Neural cell (in vitro differentiated cells): ENCODE data around the gene PRM1. TPM values are rescaled to one million over a fixed set of nuclear protein-coding genes. Genes with fewer than 3 reads are reported as not detected.

Experiments
- H2AFZ ChIP-seq: fragments of 200-600, 300-800 bp; sonication (generic), shearing (Covaris generic); 2 replicates; pipeline ENCODE4 v1.6.0; 2014; ENCODE audit warnings: low read depth, mild to moderate bottlenecking, antibody characterized with exemption, low read length, moderate library complexity
- H3F3A ChIP-seq: fragments of 200-600 bp; shearing (Covaris generic); 2 replicates; pipeline ENCODE4 v1.6.1; 2016; ENCODE audit warnings: mild to moderate bottlenecking, moderate library complexity, mixed read lengths, antibody characterized with exemption, low read length; ENCODE audit not compliant: insufficient read depth, poor library complexity, severe bottlenecking
- H3K27ac ChIP-seq: fragments of 200-600, 300-800 bp; sonication (generic), shearing (Covaris generic); 2 replicates; pipeline ENCODE4 v1.5.1; 2014; ENCODE audit warnings: mild to moderate bottlenecking, low read length, moderate library complexity
- H3K27me3 ChIP-seq: fragments of 300-800, 200-600 bp; sonication (generic), shearing (Covaris generic); 2 replicates; pipeline ENCODE4 v1.6.0; 2014; ENCODE audit warnings: mild to moderate bottlenecking, low read depth, low read length, moderate library complexity; ENCODE audit not compliant: insufficient read depth
- H3K36me3 ChIP-seq: fragments of 300-800, 200-600 bp; sonication (generic), shearing (Covaris generic); 2 replicates; pipeline ENCODE4 v1.5.1; 2014; ENCODE audit warnings: mild to moderate bottlenecking, antibody characterized with exemption, low read length, moderate library complexity; ENCODE audit not compliant: insufficient read depth
- H3K4me2 ChIP-seq: fragments of 300-800, 200-600 bp; sonication (generic), shearing (Covaris generic); 2 replicates; pipeline ENCODE4 v1.6.0; 2014; ENCODE audit warnings: mild to moderate bottlenecking, low read length
- H3K4me3 ChIP-seq: fragments of 300-800, 200-600 bp; sonication (generic), shearing (Covaris generic); 2 replicates; pipeline ENCODE4 v1.5.1; 2014; ENCODE audit warnings: mild to moderate bottlenecking, low read length, moderate library complexity
- H3K79me2 ChIP-seq: fragments of 200-600 bp; shearing (Covaris generic); replicated peaks from 2 replicates; pipeline ENCODE4 v1.6.0; 2014; ENCODE audit warnings: mild to moderate bottlenecking, low read length, moderate library complexity; ENCODE audit not compliant: insufficient read depth
- H3K9ac ChIP-seq: fragments of 300-800, 200-600 bp; sonication (generic), shearing (Covaris generic); 2 replicates; pipeline ENCODE4 v1.6.1; 2016; ENCODE audit warnings: mild to moderate bottlenecking, low read length, mixed read lengths
- H3K9me2 ChIP-seq: fragments of 200-600 bp; shearing (Covaris generic); 2 replicates; pipeline ENCODE4 v1.6.1; 2016; ENCODE audit warnings: mild to moderate bottlenecking, low read length, mixed read lengths; ENCODE audit not compliant: insufficient read depth
- H3K9me3 ChIP-seq: fragments of 200-600, 300-800 bp; sonication (generic), shearing (Covaris generic); 2 replicates; pipeline ENCODE4 v1.6.1; 2016; ENCODE audit warnings: mild to moderate bottlenecking, mixed run types, low read length, moderate library complexity, mixed read lengths
- H4K20me1 ChIP-seq: fragments of 200-600 bp; shearing (Covaris generic); 2 replicates; pipeline ENCODE4 v1.6.1; 2016; ENCODE audit warnings: mild to moderate bottlenecking, mixed run types; ENCODE audit not compliant: insufficient read depth
- CTCF ChIP-seq: fragments of 450-650 bp; IDR thresholded peaks from 2 replicates; pipeline ENCODE4 v1.5.1; 2014; ENCODE audit warnings: antibody characterized with exemption, mild to moderate bottlenecking, moderate library complexity; ENCODE audit not compliant: poor library complexity, severe bottlenecking
- EP300 ChIP-seq: fragments of 450-650 bp; conservative IDR thresholded peaks from 2 replicates; pipeline ENCODE4 v1.6.1; 2014; ENCODE audit warnings: antibody characterized with exemption, mild to moderate bottlenecking, moderate library complexity; ENCODE audit not compliant: poor library complexity, severe bottlenecking
- EZH2 ChIP-seq: fragments of 200-600, 300-800 bp; shearing (Covaris generic), sonication (generic); IDR thresholded peaks from 2 replicates; pipeline ENCODE4 v1.6.1; 2014; ENCODE audit warnings: antibody characterized with exemption, low read length, borderline replicate concordance, mild to moderate bottlenecking; ENCODE audit not compliant: insufficient read depth, poor library complexity, severe bottlenecking
- MXI1 ChIP-seq: fragments of 450-650 bp; conservative IDR thresholded peaks from 2 replicates; pipeline ENCODE4 v1.6.1; 2014; ENCODE audit warnings: antibody characterized with exemption, mild to moderate bottlenecking; ENCODE audit not compliant: poor library complexity, severe bottlenecking
- POLR2AphosphoS5 ChIP-seq: IDR thresholded peaks from 2 replicates; pipeline ENCODE4 v1.6.1; 2012
- RAD21 ChIP-seq: fragments of 450-650 bp; conservative IDR thresholded peaks from 2 replicates; pipeline ENCODE4 v1.6.1; 2014; ENCODE audit warnings: antibody characterized with exemption, mild to moderate bottlenecking, moderate library complexity
- REST ChIP-seq: IDR thresholded peaks from 2 replicates; pipeline ENCODE4 v1.6.1; 2012; ENCODE audit warnings: borderline replicate concordance
- SMC3 ChIP-seq: fragments of 450-650 bp; conservative IDR thresholded peaks from 2 replicates; pipeline ENCODE4 v1.6.1; 2014; ENCODE audit warnings: antibody characterized with exemption, mild to moderate bottlenecking, moderate library complexity; ENCODE audit not compliant: poor library complexity
- TAF1 ChIP-seq: IDR thresholded peaks from 2 replicates; pipeline ENCODE4 v1.6.1; 2012; ENCODE audit warnings: low read depth
- polyA plus RNA-seq: library from polyadenylated mRNA; depleted of rRNA; stranded (reverse); fragments of >200 nt; gene quantifications from 2 replicates; pipeline ENCODE4 v1.2.3, GENCODE V29; 2014

Gene PRM1
- polyA plus RNA-seq, 1 donor from 2014 or later, result not detected

- Histone ChIP-seq H3K4me3 (peak overlapping the region; percentile 29), H3K9me3 (no peaks in the 10 kb centered on the region), H2AFZ (no peak overlapping the region)
These were observed 47.3 kb upstream of the PRM1 start for GRCh38 chr16:11328172-11329070.

More at GRCh38 chr16:11328172-11329070, 47.3 kb upstream of the PRM1 start:
- no peak for TF ChIP-seq TAF1
- no peak for TF ChIP-seq EZH2
- TF ChIP-seq MXI1, result no peak
- TF ChIP-seq EP300, result no peak
- no peak for TF ChIP-seq CTCF
- no peak for TF ChIP-seq SMC3
- no peak for TF ChIP-seq POLR2AphosphoS5
- no peak for TF ChIP-seq REST
- no peak for TF ChIP-seq RAD21
- Histone ChIP-seq H3K4me2 (no peak overlapping the region), H3K36me3 (no peaks in the 10 kb centered on the region), H3K27ac (no peak overlapping the region), H3K9me2 (no peaks in the 10 kb centered on the region), H3K9ac (no peak overlapping the region), H3F3A (no peaks in the 10 kb centered on the region), H4K20me1 (no peaks in the 10 kb centered on the region), H3K79me2 (no peaks in the 10 kb centered on the region), H3K27me3 (no peaks in the 10 kb centered on the region)
